ENCODE data around the gene BMAL1.

DNA sequence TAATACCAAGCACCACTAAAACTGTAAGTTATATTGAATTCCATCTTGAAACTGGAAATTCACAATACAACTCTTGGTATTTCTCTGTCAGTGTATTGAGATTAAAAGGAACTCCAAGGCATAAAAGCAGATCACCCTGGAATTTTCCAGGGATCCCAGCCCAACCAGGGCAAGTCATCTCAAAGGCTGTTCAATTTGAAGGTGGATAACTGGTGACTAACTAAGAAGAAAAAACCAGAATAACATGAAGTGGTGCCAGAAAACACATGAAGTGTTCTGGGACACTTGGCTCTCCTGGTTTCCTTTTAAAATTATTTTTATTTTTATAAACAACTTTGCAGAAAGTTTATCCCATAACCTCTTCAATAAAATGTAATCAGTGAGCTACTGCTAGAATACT, 7.8 kb upstream of the BMAL1 start:
- TF ChIP-seq TCF4 (CRISPR knock-in tag; IDR thresholded peaks at IDR 0.05; ENCODE audit: borderline replicate concordance) (no peak), ISL1 (CRISPR knock-in tag; IDR thresholded peaks at IDR 0.05) (no peak), CSDC2 (CRISPR knock-in tag; IDR thresholded peaks at IDR 0.05) (no peak), PPARA (CRISPR knock-in tag; IDR thresholded peaks at IDR 0.05; ENCODE audit: borderline replicate concordance) (no peak), ZFP3 (CRISPR knock-in tag; IDR thresholded peaks at IDR 0.05) (no peak), ZNF8 (CRISPR knock-in tag; IDR thresholded peaks at IDR 0.05) (no peak), ARNTL (CRISPR knock-in tag; IDR thresholded peaks at IDR 0.05; ENCODE audit: borderline replicate concordance, low read depth) (no peak), ZNF70 (CRISPR knock-in tag; IDR thresholded peaks at IDR 0.05) (no peak)
- TF ChIP-seq, protein P1, sequence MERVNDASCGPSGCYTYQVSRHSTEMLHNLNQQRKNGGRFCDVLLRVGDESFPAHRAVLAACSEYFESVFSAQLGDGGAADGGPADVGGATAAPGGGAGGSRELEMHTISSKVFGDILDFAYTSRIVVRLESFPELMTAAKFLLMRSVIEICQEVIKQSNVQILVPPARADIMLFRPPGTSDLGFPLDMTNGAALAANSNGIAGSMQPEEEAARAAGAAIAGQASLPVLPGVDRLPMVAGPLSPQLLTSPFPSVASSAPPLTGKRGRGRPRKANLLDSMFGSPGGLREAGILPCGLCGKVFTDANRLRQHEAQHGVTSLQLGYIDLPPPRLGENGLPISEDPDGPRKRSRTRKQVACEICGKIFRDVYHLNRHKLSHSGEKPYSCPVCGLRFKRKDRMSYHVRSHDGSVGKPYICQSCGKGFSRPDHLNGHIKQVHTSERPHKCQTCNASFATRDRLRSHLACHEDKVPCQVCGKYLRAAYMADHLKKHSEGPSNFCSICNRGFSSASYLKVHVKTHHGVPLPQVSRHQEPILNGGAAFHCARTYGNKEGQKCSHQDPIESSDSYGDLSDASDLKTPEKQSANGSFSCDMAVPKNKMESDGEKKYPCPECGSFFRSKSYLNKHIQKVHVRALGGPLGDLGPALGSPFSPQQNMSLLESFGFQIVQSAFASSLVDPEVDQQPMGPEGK (CRISPR knock-in tag; IDR thresholded peaks at IDR 0.05; ENCODE audit: borderline replicate concordance), result no peak
- TF ChIP-seq, protein P2, sequence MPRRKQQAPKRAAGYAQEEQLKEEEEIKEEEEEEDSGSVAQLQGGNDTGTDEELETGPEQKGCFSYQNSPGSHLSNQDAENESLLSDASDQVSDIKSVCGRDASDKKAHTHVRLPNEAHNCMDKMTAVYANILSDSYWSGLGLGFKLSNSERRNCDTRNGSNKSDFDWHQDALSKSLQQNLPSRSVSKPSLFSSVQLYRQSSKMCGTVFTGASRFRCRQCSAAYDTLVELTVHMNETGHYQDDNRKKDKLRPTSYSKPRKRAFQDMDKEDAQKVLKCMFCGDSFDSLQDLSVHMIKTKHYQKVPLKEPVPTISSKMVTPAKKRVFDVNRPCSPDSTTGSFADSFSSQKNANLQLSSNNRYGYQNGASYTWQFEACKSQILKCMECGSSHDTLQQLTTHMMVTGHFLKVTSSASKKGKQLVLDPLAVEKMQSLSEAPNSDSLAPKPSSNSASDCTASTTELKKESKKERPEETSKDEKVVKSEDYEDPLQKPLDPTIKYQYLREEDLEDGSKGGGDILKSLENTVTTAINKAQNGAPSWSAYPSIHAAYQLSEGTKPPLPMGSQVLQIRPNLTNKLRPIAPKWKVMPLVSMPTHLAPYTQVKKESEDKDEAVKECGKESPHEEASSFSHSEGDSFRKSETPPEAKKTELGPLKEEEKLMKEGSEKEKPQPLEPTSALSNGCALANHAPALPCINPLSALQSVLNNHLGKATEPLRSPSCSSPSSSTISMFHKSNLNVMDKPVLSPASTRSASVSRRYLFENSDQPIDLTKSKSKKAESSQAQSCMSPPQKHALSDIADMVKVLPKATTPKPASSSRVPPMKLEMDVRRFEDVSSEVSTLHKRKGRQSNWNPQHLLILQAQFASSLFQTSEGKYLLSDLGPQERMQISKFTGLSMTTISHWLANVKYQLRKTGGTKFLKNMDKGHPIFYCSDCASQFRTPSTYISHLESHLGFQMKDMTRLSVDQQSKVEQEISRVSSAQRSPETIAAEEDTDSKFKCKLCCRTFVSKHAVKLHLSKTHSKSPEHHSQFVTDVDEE (CRISPR knock-in tag; IDR thresholded peaks at IDR 0.05), result no peak
- TF ChIP-seq, protein P3, sequence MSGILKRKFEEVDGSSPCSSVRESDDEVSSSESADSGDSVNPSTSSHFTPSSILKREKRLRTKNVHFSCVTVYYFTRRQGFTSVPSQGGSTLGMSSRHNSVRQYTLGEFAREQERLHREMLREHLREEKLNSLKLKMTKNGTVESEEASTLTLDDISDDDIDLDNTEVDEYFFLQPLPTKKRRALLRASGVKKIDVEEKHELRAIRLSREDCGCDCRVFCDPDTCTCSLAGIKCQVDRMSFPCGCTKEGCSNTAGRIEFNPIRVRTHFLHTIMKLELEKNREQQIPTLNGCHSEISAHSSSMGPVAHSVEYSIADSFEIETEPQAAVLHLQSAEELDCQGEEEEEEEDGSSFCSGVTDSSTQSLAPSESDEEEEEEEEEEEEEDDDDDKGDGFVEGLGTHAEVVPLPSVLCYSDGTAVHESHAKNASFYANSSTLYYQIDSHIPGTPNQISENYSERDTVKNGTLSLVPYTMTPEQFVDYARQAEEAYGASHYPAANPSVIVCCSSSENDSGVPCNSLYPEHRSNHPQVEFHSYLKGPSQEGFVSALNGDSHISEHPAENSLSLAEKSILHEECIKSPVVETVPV (CRISPR knock-in tag; IDR thresholded peaks at IDR 0.05), result no peak
